Measurements from ENCODE around the gene C2. TPM values are rescaled to one million over a fixed set of nuclear protein-coding genes. Genes with fewer than 3 reads are reported as not detected.

C2 gene
- total RNA-seq, result 0.97 and 2.2 TPM in 2 replicates

GRCh38 chr6:31927242-31927862, at the start of gene C2:
C2 (plus strand) TSS chr6:31927717; CDS start chr6:31927753, 36 bp downstream.

GRCh38 chr6:31878726-31879125, 48.8 kb upstream of the C2 start, which contains the start of gene SLC44A4:
SLC44A4 (minus strand) TSS chr6:31878997; CDS start chr6:31878980, 17 bp downstream.

DNA sequence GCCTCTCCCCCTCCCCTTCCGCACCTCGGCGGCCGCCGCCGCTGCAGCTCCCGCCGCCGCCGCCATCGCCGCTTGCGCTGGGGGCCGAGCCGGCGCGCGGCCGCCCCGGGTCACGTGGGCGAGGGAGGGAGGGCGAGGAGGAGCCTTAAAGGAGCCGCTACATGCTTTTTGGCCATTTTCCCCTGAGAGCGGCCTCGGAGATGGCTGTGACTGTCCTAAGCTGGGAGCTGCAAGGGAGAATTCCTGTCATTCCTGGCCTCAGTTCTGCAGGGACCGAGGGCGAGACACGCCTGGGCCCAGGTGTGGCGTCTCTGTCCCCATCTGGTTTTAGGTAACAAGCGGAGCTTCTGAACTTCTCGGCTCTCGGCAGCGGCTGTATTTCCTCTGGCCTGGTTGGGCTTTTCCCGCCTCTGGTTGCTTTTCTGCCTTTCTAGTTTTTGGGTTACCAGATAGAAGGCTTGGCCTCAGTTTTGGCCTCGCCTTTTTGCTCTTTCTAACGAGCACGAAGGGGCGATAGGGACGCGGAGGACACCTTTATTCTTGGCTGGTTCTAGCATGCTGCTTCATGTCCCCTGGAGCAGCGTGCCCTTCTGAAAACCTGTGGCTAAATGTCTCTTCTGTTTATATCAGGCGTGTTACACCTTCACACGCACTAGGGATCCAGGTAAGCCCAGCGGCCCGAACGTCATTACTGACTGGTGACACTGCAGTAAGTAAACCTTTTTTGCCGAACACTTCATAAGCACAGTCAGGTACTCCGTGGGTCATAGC, 29.7 kb upstream of the C2 start, which contains the start of gene EHMT2:
TSS of gene EHMT2 (minus strand) at position 87 of the 771 bp plus-strand sequence. CDS start at position 66, 21 bp downstream.

DNA sequence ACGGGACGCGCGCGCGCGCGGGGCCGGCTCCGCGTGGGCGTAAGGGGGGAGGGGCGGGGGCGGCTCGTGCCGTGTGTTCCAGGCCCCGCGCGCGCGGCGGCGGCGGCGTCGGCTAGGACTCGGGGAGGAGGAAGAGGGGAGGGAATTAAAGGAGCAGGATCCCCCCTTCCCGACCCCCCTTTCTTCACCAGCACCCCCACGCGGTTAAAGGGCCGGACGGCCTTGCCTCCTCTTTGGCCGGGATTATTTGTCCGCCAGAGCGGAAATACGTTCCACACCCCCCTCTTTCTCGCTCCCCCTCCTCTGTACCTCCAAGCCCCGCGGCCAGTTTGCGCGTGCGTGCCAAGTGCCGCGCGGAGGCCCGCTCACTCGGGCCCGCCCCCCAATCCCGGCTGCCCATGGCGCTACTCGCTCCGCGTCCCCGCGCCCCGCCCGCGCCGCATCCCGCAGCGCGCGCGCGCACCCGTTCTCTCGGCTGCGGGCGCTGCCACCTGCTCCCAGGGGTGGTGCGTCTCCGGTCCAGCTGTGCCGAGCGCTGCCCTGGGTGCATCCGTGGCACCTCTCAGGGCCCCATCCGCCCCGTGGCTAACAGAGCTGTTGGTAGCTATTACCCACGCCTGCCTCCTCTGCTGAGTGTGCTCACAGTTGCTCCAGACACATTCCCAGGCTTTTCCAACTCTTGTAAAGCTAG, 25.4 kb upstream of the C2 start, which contains the start of gene ZBTB12:
TSS of gene ZBTB12 (minus strand) at position 134 of the 691 bp plus-strand sequence. CDS start 781 bp downstream, outside the sequence.

DNA sequence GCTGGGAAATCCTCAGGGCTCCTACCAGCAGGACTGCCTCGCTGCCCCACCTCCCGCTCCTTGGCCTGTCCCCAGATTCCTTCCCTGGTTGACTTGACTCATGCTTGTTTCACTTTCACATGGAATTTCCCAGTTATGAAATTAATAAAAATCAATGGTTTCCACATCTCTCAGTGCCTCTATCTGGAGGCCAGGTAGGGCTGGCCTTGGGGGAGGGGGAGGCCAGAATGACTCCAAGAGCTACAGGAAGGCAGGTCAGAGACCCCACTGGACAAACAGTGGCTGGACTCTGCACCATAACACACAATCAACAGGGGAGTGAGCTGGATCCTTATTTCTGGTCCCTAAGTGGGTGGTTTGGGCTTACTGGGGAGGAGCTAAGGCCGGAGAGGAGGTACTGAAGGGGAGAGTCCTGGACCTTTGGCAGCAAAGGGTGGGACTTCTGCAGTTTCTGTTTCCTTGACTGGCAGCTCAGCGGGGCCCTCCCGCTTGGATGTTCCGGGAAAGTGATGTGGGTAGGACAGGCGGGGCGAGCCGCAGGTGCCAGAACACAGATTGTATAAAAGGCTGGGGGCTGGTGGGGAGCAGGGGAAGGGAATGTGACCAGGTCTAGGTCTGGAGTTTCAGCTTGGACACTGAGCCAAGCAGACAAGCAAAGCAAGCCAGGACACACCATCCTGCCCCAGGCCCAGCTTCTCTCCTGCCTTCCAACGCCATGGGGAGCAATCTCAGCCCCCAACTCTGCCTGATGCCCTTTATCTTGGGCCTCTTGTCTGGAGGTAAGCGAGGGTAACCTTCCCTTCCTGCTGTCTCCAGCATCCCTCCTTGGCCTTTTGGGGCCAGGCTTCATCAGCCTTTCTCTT, 18.2 kb downstream of the C2 start, which contains the start of gene CFB:
TSS of gene CFB (plus strand) at position 589 of the 863 bp plus-strand sequence. CDS start at position 716, 127 bp downstream.

DNA sequence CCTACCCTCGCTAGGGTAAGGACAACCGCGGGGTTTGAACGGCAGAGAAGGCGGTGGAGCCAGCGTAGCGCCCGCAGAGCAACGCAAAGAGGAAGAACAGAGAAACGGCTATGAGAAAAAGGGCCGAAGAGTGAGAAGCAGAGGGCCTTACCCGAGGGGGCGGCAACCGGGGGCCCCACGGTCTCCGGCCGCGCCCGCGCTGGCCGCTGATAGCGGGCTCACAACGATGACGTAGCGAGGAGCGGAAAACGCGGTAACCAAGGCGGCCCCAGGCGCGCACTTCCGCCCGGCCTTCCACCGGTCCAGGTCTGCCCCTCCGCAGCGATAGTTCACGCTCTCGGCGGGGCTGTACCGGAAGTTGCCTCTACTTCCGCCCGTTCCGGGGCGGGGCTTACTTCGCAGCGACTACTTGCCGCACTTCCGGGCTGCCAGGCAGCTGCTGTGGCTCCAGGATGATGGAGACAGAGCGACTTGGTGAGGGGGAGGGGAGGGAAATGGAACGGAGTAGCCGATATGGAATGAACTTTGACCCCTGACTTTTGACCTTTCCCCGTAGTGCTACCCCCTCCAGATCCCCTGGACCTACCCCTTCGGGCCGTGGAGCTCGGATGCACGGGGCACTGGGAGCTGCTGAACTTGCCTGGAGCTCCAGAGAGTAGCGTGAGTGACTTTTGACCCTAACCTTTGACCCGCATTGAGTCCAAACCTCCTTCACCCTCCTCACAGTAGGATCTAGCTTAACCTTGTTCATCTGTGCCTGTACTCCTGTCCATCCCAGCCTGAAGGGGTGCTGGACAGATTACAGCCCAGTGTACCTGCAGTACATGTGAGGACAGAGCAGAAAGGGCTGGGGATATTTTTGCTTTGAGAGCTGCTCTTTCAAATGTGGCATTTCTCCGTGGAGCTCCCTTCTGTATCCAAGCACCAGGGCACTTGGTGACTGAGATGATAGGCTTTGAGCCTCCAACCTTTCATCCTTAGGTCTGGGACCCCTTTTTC, 31.5 kb downstream of the C2 start, which contains the start of the genes NELFE and SKIC2:
TSS of gene NELFE (minus strand) at position 231 of the 999 bp plus-strand sequence. CDS start 525 bp downstream, outside the sequence.
TSS of gene SKIC2 (plus strand) at position 435 of the 999 bp plus-strand sequence. CDS start at position 453, 18 bp downstream.

GRCh38 chr6:31971993-31972708, 44.6 kb downstream of the C2 start, which contains the start of gene DXO:
DXO (minus strand) TSS chr6:31972138; CDS start chr6:31971675, 463 bp downstream.

GRCh38 chr6:31981744-31982143, 54.2 kb downstream of the C2 start, which contains the start of gene C4A:
C4A (plus strand) TSS chr6:31982057; CDS start chr6:31982108, 51 bp downstream.

Other genes with a start within 250 kb of the C2 start
- not detected in 2 replicates for gene LY6G5C, start 246.7 kb upstream of the C2 start, total RNA-seq
- 28.3 and 28.8 TPM in 2 replicates for gene ABHD16A, start 224.4 kb upstream of the C2 start, total RNA-seq
- gene LY6G6F, start 220.9 kb upstream of the C2 start, total RNA-seq, result not detected in 2 replicates
- not detected in 2 replicates for gene LY6G6D, start 212.4 kb upstream of the C2 start, total RNA-seq
- not detected in 2 replicates for gene LY6G6C, start 206.0 kb upstream of the C2 start, total RNA-seq
- gene MPIG6B, start 204.3 kb upstream of the C2 start, total RNA-seq, result not detected in 2 replicates
- 32.1 and 53.8 TPM in 2 replicates for gene DDAH2, start 198.4 kb upstream of the C2 start, total RNA-seq
- gene CLIC1, start 191.2 kb upstream of the C2 start, total RNA-seq, result 478 and 525 TPM in 2 replicates
- gene MSH5, start 187.7 kb upstream of the C2 start, total RNA-seq, result 2.1 and 4.3 TPM in 2 replicates
- gene SAPCD1, start 165.1 kb upstream of the C2 start, total RNA-seq, result 0.54 TPM in 1 of 2 replicates, not detected in the other
- gene VWA7, start 150.4 kb upstream of the C2 start, total RNA-seq, result under 0.01 TPM in 1 of 2 replicates, not detected in the other
- gene VARS1, start 132.0 kb upstream of the C2 start, total RNA-seq, result 40.1 and 59.8 TPM in 2 replicates
- 20.9 and 37.3 TPM in 2 replicates for gene LSM2, start 120.8 kb upstream of the C2 start, total RNA-seq
- 0.49 TPM in 1 of 2 replicates, not detected in the other for gene HSPA1L, start 112.4 kb upstream of the C2 start, total RNA-seq
- gene HSPA1A, start 112.2 kb upstream of the C2 start, total RNA-seq, result 59.8 and 77.6 TPM in 2 replicates
- gene HSPA1B, start 100.0 kb upstream of the C2 start, total RNA-seq, result 61.4 and 72.9 TPM in 2 replicates
- gene NEU1, start 64.9 kb upstream of the C2 start, total RNA-seq, result 37.5 and 55.9 TPM in 2 replicates
- not detected in 2 replicates for gene SLC44A4, start 48.7 kb upstream of the C2 start, total RNA-seq
- 26.0 and 35.0 TPM in 2 replicates for gene EHMT2, start 30.0 kb upstream of the C2 start, total RNA-seq
- 1.8 and 2.1 TPM in 2 replicates for gene ZBTB12, start 25.6 kb upstream of the C2 start, total RNA-seq
- gene CFB, start 18.4 kb downstream of the C2 start, total RNA-seq, result 12.6 and 103 TPM in 2 replicates
- gene NELFE, start 31.3 kb downstream of the C2 start, total RNA-seq, result 80.2 and 82.0 TPM in 2 replicates
- 28.0 and 44.9 TPM in 2 replicates for gene SKIC2, start 31.5 kb downstream of the C2 start, total RNA-seq
- 18.6 and 25.5 TPM in 2 replicates for gene DXO, start 44.4 kb downstream of the C2 start, total RNA-seq
- 12.1 and 14.7 TPM in 2 replicates for gene C4A, start 54.3 kb downstream of the C2 start, total RNA-seq
- 6.0 TPM in 2 replicates for gene C4B, start 87.1 kb downstream of the C2 start, total RNA-seq
- gene CYP21A2, start 110.7 kb downstream of the C2 start, total RNA-seq, result 0.49 TPM in 1 of 2 replicates, not detected in the other
- 41.5 and 45.3 TPM in 2 replicates for gene TNXB, start 181.6 kb downstream of the C2 start, total RNA-seq
- 19.5 and 20.7 TPM in 2 replicates for gene ATF6B, start 200.5 kb downstream of the C2 start, total RNA-seq
- 2.3 and 3.9 TPM in 2 replicates for gene FKBPL, start 202.6 kb downstream of the C2 start, total RNA-seq
- 0.16 TPM in 1 of 2 replicates, not detected in the other for gene PRRT1, start 224.2 kb downstream of the C2 start, total RNA-seq
- gene PPT2, start 226.4 kb downstream of the C2 start, total RNA-seq, result 9.4 and 16.1 TPM in 2 replicates
- gene EGFL8, start 236.9 kb downstream of the C2 start, total RNA-seq, result 0.97 and 7.2 TPM in 2 replicates
- gene AGPAT1, start 248.4 kb downstream of the C2 start, total RNA-seq, result 52.0 and 62.9 TPM in 2 replicates